Hematopoietic multipotent progenitor cell treated with erythropoietin and hydrocortisone succinate and interleukin-3 and kit ligand, for 4 days (in vitro differentiated cells): ENCODE measurements around the gene RSPH6A.

Experiments
- DNase-seq: peaks from one replicate; pipeline ENCODE4 v3.0.0-alpha.2; 2015

Gene RSPH6A

GRCh38 chr19:45779231-45780145, 35.6 kb downstream of the RSPH6A start:
- peak; percentile 95 for DNase-seq

- DNase-seq = no peak
Observed at GRCh38 chr19:45778010-45778661, 37.0 kb downstream of the RSPH6A start.

- no peak for DNase-seq
Observed at GRCh38 chr19:45777395-45777961, 37.6 kb downstream of the RSPH6A start.

GRCh38 chr19:45774765-45775164, 40.3 kb downstream of the RSPH6A start:
- no peak for DNase-seq

- peak; percentile 22 for DNase-seq
Observed at GRCh38 chr19:45773384-45773783, 41.7 kb downstream of the RSPH6A start.

GRCh38 chr19:45772912-45773311, 42.2 kb downstream of the RSPH6A start:
- no peak for DNase-seq

GRCh38 chr19:45772130-45772840, 42.8 kb downstream of the RSPH6A start:
- peak; percentile 29 for DNase-seq

- no peak for DNase-seq
Observed at GRCh38 chr19:45771311-45771933, 43.7 kb downstream of the RSPH6A start.

- DNase-seq = peak; percentile 98
Observed at GRCh38 chr19:45770192-45771101, 44.7 kb downstream of the RSPH6A start.

- peak; percentile 79 for DNase-seq
Observed at GRCh38 chr19:45769821-45770191, 45.3 kb downstream of the RSPH6A start.

- DNase-seq = peak; percentile 98
Observed at GRCh38 chr19:45768984-45769782, 45.9 kb downstream of the RSPH6A start, which contains the start of gene SIX5. SIX5 (minus strand) TSS chr19:45769252; CDS start chr19:45768844, 408 bp downstream.

- DNase-seq = peak; percentile 65
Observed at GRCh38 chr19:45768655-45768983, 46.5 kb downstream of the RSPH6A start.

- DNase-seq = peak; percentile 60
Observed at GRCh38 chr19:45767881-45768654, 47.0 kb downstream of the RSPH6A start.

GRCh38 chr19:45767410-45767880, 47.7 kb downstream of the RSPH6A start:
- DNase-seq = no peak

GRCh38 chr19:45766869-45767346, 48.2 kb downstream of the RSPH6A start:
- no peak for DNase-seq

GRCh38 chr19:45766296-45766868, 48.7 kb downstream of the RSPH6A start:
- no peak for DNase-seq

GRCh38 chr19:45765702-45766295, 49.3 kb downstream of the RSPH6A start:
- no peak for DNase-seq

GRCh38 chr19:45764945-45765701, 50.0 kb downstream of the RSPH6A start:
- no peak for DNase-seq
